HG03460 (cell line): Measurements from ENCODE around the gene SUPT4H1.

Experiments used
- ATAC-seq: cut with Tn5 transposase; IDR thresholded peaks from one replicate; pipeline ENCODE4 v1.9.1; 2021; ENCODE audit not compliant: unreplicated experiment

SUPT4H1 gene

DNA sequence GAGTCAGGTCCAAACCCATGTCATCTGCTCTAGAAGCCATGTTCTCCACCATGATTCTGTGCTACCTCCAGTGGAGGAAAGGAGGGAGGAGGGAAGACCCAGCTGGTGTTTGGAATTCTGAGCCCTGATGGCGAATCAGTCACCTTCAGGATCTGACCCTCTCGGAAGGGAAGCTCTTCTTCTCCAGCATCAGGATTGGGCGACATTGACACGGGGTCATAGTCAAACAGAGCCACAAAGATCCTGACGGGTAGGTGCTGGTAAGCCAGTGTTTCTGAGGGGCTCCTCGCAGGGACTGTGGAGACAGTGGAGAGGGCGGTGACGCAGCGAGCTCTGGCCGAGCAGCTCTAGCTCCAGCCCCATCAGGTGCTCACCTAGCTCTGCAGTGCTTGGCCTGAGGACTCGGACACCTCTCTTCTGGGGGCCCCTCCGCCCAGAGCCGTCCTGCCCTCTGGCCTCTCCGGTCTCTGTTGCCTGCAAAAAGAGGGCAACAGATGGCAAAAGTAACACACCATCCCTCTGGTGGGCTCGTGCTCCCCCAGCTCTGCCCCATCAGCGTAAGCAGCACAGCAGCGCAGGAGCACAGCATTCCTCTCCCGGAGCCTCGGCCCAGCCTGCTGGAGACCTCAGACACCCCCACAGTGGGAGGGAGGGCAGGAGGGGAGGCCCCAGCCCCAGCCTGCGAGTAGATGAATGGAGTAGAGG lies 44.4 kb downstream of the SUPT4H1 start:
- no peak for ATAC-seq

DNA sequence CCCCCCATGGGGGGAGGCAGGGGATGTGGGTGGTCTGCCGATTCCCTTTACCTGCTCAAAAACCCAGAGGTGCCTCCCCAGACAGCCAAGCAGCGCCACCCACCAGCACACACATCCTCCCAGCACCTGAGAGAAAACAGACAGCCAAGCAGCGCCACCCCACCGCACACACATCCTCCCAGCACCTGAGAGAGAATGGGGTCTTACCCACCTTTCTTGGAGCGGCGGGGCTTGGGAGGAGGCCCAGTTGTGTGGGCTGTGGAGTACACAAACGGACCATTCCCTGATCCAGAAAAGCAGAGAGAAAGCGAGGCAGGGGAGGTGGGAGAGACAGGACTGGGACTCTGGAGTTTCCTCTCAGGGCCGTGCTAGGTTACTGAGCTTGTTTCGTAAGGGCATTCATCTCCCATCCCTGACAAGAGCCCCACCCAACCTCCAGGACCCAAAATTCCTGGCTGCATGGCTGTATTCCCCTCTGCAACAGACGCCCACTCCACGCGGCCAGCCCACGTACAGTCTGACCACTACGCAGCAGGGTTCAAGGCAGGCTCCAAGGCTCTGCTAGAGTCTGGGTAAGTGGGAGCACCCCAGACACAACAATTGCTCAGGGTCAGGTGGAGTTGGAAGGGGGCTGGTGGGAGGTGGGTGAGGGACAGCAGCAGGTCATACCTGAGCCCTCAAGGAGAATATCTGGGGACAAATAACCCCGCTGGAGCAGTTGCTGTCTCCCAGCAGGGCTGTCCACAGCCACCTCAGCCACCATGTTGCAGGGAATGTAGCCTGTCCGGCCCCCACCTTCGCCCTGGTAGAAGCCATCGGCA lies 45.7 kb downstream of the SUPT4H1 start:
- no peak for ATAC-seq

- no peak for ATAC-seq
Measured at GRCh38 chr17:58305626-58306025, 46.4 kb downstream of the SUPT4H1 start.

DNA sequence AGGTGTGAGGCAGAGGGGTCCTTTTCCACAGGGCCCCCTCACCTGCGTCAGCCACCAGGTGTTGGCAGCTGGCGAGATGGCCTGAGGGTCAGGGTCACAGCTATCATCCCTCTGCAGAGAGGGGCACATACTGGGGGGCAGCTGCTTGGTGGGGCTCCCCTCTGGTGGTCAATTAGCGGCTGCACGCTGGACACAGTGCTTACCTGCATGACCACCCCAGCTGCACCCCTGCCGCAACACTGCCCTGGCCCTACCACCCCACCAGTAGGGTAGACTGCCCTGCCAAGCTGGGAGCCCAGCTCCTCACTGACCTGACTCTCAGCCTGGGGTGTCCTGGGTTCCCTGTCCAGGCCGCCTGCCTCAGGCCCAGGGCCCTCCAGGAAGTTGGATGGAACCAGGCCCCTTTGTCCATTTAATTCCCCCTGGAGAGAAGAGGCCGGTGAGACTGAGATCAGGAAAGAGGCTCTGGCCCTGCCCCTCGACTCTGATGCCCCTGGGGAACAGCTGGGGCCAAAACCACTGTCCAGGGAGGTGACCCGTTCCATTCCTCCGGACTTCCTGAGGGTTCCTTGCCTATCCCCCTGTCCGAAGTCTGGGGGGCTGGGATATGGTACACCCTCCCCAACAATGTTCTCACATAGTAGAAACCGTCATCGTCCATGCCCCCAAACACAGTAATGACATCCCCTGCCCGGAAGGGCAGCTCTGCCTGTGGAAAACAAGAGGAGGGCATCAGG lies 47.1 kb downstream of the SUPT4H1 start:
- no peak for ATAC-seq

GRCh38 chr17:58303971-58304749 lies 47.8 kb downstream of the SUPT4H1 start:
- no peak for ATAC-seq

DNA sequence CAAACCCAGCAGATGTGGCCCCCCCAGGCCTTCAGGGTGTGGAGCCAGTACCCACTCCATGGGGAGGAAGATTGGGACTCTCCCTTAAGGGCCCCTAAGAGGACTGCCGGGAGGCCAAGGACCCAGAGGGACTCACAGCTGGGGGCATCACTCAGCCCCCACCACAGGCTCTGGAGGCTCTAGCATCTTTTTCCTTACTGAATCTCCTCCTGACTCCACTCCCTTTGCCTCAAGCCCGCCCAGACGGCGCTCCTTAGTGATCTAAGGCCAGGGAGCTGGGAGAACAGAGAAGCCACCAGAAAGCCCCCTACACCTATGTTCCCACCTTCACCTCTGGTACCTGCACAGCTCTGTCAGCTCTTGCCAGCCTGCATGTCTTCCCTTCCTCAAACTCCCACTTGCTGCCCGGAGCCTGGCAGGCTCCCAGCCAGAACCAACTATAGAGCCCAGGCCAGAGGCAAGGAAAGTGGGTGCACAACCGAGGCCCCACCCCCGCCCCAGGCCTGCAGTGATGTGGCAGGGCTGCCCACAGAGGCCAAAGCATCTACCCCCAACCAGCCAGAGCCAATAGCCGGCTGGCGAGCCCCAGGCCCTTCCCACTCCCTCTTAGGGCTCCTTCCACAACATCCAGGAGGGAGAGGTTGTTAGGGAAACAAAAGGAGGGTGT lies 48.9 kb downstream of the SUPT4H1 start:
- no peak for ATAC-seq

DNA sequence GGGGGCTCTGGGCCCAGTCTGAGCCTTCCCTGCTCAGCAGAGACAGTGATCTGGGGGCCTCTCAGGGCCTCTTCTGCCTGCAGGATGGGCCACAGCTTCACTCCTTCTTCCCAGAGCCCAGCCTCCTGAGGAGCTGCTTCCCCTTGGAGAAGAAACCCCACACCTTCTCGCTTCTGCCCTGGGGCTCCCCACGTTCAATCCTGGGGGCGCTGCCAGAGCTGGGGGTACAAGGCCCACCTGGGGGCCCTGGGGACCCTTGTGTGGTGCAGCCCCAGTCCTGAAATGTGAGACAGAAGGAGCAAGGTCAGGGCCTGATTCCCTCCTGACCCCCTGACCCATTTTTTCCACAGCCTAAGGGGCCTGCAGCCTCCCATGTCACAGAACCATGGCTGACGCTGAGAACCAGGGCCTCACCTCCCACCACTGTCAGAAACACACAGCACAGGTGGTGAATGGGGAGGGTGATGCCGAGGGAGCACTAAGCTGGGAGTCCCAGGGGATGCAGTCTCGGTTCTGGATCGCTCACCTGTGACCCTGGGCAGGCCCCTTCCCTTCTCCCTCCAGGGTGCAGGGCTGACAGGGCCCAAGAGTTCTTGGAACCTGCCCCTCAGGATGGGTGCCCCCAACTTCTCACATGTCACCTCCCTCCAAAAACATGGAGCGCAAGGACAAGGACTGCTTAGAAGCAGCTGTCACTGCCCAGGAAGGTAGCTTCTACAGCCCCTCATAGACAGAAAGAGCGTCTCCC lies 49.7 kb downstream of the SUPT4H1 start:
- no peak for ATAC-seq

DNA sequence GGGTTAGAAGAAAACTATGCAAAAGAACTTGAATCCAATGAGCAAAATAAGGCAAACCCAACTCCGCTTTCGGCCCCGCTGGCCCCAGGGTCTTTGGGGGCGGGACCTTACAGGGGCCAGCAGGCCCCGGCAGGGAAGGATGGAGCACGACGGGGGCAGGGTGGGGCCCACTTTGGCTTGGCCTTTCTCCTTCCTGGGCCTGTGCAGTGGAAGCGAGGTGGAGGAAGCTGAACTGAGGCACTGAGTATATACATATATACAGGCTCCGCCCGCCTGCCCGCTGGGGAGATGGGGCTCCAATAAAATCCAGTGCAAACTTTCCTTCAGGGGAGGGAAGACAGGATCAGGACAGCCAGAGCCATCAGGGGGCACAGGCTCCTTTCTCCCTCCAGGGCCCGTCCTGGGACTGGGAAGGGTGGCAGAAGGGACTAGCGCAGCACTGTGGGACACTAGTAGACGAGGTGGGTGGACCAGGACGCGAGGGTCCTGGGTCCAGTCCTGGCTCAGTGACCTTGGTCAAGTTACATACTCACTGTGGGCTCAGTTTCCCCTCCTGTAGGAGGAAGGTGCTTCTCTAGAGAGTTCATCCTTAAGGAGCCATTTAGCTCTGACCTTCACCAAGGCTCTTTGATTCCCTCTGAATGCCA lies 50.4 kb downstream of the SUPT4H1 start:
- no peak for ATAC-seq

DNA sequence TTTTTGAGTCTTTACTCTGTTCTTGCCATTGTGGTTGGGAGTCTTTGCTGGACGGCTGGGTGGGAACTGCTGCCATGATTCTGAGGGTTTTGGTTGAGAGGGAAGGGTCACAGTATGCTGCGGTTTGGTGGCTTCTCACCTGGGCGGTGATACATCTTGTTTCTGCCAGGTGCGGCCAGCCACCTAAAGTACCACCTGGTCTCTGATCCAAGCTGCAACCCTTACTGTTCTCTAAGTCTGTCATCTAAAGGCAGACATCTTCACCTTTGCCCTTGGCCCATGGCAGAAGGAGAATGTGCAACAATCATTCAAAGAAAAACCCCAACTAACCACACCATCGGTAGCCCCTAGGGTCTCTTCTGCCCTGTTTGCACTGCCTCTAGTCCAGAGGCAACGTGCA lies 51.7 kb downstream of the SUPT4H1 start:
- ATAC-seq = no peak
